Measurements from ENCODE around the gene LYZL4. TPM values are rescaled to one million over a fixed set of nuclear protein-coding genes. Genes with fewer than 3 reads are reported as not detected.

The LYZL4 gene, protein sequence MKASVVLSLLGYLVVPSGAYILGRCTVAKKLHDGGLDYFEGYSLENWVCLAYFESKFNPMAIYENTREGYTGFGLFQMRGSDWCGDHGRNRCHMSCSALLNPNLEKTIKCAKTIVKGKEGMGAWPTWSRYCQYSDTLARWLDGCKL
- polyA plus RNA-seq (2013): 0.12 and 0.22 TPM in 2 replicates

DNA sequence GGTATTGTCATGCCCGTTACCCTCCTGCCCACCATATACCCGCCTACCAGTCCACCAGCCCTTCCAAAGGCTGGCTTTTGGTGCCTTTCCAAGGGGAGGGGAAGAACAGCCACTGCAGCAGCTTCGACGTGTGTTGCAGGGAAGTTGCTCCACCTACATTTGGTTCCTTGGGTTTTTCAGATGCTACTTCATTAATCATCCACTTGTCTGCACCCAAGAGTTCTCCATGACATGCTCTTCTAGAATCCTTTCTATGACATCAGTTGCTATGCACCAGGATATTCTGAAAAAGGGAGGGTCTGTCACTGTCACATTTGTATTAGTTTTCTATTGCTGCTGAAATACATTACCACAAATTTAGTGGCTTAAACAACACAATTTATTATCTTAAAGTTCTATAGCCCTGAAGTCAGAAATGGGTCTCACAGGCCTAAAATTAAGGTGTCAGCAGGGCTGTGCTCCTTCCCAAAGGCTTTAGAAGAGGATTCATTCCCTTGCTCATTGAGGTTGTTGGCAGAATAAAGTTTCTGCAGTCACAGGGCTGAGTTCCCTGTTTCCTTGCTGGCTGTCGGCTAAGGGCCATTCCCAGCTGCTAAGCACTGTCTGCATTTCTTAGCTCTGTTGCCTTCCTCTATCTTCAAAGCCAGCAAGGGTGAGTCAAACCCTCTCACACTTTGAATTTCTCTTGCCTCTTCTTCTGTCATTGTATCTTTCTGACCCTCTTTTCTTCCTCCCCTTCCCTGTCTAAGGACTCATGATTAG, at the start of gene LYZL4:
TSS of gene LYZL4 (minus strand) at position 241 of the 762 bp plus-strand sequence. CDS start 3,359 bp downstream, outside the sequence.
- Histone ChIP-seq H2BK12ac (ENCODE audit: low read length) (no peak within 1 kb of the TSS), H3K9me3 (ENCODE audit: insufficient read depth, low read depth, low read length) (peaks cover 2% of the 10 kb centered on the region), H2AK5ac (ENCODE audit: low read length) (no peak within 1 kb of the TSS), H4K8ac (ENCODE audit: low read depth, low read length) (no peak within 1 kb of the TSS), H3K79me2 (ENCODE audit: control insufficient read depth, insufficient read depth, low read length, poor library complexity) (no peaks in the 10 kb centered on the region), H3K4me3 (ENCODE audit: low read depth, low read length) (no peak within 1 kb of the TSS), H3K23ac (ENCODE audit: low read length) (no peak within 1 kb of the TSS), H3K4me2 (ENCODE audit: low read length) (no peak within 1 kb of the TSS), H2BK120ac (ENCODE audit: insufficient read depth, low read length, poor library complexity) (no peak within 1 kb of the TSS), H3K18ac (ENCODE audit: low read length) (no peak within 1 kb of the TSS), H4K12ac (ENCODE audit: low read depth, low read length) (no peak within 1 kb of the TSS), H3K4me1 (ENCODE audit: control insufficient read depth in 1 of 2, insufficient read depth in 2 of 2, low read length in 2 of 2) (peaks cover 0 to 7% of the 10 kb centered on the region in 2 experiments), H3K9ac (ENCODE audit: low read length) (no peak within 1 kb of the TSS), H3K36me3 (ENCODE audit: control insufficient read depth in 1 of 2, insufficient read depth in 2 of 2, low read length in 2 of 2) (no peaks in the 10 kb centered on the region), H2BK5ac (ENCODE audit: low read depth, low read length, poor library complexity) (no peak within 1 kb of the TSS), H3K4ac (ENCODE audit: low read depth, low read length) (no peak within 1 kb of the TSS), H3K27me3 (ENCODE audit: insufficient read depth, low read length) (no peaks in the 10 kb centered on the region), H3K14ac (ENCODE audit: low read length) (no peak within 1 kb of the TSS), H3K79me1 (ENCODE audit: low read length) (no peaks in the 10 kb centered on the region), H4K91ac (ENCODE audit: low read depth, low read length) (no peak within 1 kb of the TSS), H3K27ac (ENCODE audit: low read depth, low read length) (no peak within 1 kb of the TSS), H2AFZ (ENCODE audit: insufficient read depth, low read length, poor library complexity) (no peak within 1 kb of the TSS)
- DNase-seq: no peak
- no CpG with 5 or more reads among the region's 5 CpGs for WGBS (ENCODE audit: extremely low coverage, insufficient coverage, insufficient read length)

DNA sequence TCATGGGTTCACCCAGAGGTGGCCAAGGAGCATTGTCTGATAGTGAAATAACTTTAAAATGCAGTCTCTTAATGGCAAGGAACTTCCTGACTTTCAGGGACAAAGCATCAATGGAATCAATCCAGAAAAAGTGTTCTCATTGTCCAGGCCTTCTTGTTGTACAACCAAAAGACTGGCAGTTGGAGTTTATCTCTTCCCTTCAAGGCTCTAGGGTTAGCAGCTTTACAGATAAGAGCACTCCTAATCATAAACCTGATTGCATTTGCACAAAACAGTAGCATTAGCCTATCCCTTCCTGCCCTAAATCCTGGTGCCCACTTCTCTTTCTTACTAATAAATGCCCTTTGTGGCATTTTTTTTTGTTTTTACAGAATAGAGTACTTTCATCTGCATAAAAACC, 48.7 kb upstream of the LYZL4 start:
- Histone ChIP-seq H3K79me1 (ENCODE audit: low read length) (no peaks in the 10 kb centered on the region), H3K36me3 (ENCODE audit: control insufficient read depth in 1 of 2, insufficient read depth in 2 of 2, low read length in 2 of 2) (no peaks in the 10 kb centered on the region), H3K27ac (ENCODE audit: low read depth, low read length) (no peak overlapping the region), H2AFZ (ENCODE audit: insufficient read depth, low read length, poor library complexity) (no peak overlapping the region), H4K91ac (ENCODE audit: low read depth, low read length) (no peak overlapping the region), H3K27me3 (ENCODE audit: insufficient read depth, low read length) (no peaks in the 10 kb centered on the region), H3K4me1 (ENCODE audit: control insufficient read depth in 1 of 2, insufficient read depth in 2 of 2, low read length in 2 of 2) (no peaks in the 10 kb centered on the region), H3K14ac (ENCODE audit: low read length) (no peak overlapping the region), H3K4me2 (ENCODE audit: low read length) (no peak overlapping the region), H3K9me3 (ENCODE audit: insufficient read depth, low read depth, low read length) (no peaks in the 10 kb centered on the region), H3K79me2 (ENCODE audit: control insufficient read depth, insufficient read depth, low read length, poor library complexity) (no peaks in the 10 kb centered on the region), H3K4ac (ENCODE audit: low read depth, low read length) (no peak overlapping the region), H3K23ac (ENCODE audit: low read length) (no peak overlapping the region), H4K8ac (ENCODE audit: low read depth, low read length) (no peak overlapping the region), H3K9ac (ENCODE audit: low read length) (no peak overlapping the region), H2BK12ac (ENCODE audit: low read length) (no peak overlapping the region), H2BK120ac (ENCODE audit: insufficient read depth, low read length, poor library complexity) (no peak overlapping the region), H3K18ac (ENCODE audit: low read length) (no peak overlapping the region), H3K4me3 (ENCODE audit: low read depth, low read length) (no peak overlapping the region), H4K12ac (ENCODE audit: low read depth, low read length) (no peak overlapping the region), H2AK5ac (ENCODE audit: low read length) (no peak overlapping the region), H2BK5ac (ENCODE audit: low read depth, low read length, poor library complexity) (no peak overlapping the region)
- no peak for DNase-seq

DNA sequence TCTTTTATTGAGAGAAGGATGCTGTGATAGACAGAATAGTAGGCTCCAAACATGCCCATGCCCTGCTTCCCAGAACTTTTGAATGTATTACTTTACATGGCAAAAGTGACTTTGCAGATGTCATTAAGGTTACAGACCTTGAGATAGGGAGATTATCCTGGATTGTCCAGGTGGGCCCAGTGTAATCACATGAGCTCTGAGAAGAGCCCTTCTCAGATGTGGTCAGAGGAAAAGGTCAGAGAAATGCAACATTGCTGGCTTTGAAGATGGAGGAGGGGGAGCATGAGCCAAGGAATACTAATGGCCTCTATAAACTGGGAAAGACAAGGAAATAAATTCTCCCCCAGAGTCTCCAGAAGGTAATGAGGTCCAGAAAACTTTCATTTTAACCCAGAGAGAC, 45.8 kb upstream of the LYZL4 start:
- Histone ChIP-seq H4K91ac (ENCODE audit: low read depth, low read length) (no peak overlapping the region), H2BK5ac (ENCODE audit: low read depth, low read length, poor library complexity) (no peak overlapping the region), H3K4ac (ENCODE audit: low read depth, low read length) (no peak overlapping the region), H3K4me2 (ENCODE audit: low read length) (no peak overlapping the region), H3K4me3 (ENCODE audit: low read depth, low read length) (no peak overlapping the region), H3K23ac (ENCODE audit: low read length) (no peak overlapping the region), H3K79me2 (ENCODE audit: control insufficient read depth, insufficient read depth, low read length, poor library complexity) (no peaks in the 10 kb centered on the region), H2BK12ac (ENCODE audit: low read length) (no peak overlapping the region), H2AK5ac (ENCODE audit: low read length) (no peak overlapping the region), H4K8ac (ENCODE audit: low read depth, low read length) (no peak overlapping the region), H3K27me3 (ENCODE audit: insufficient read depth, low read length) (no peaks in the 10 kb centered on the region), H2AFZ (ENCODE audit: insufficient read depth, low read length, poor library complexity) (no peak overlapping the region), H3K14ac (ENCODE audit: low read length) (no peak overlapping the region), H3K9ac (ENCODE audit: low read length) (no peak overlapping the region), H3K9me3 (ENCODE audit: insufficient read depth, low read depth, low read length) (no peaks in the 10 kb centered on the region), H3K27ac (ENCODE audit: low read depth, low read length) (no peak overlapping the region), H4K12ac (ENCODE audit: low read depth, low read length) (no peak overlapping the region), H3K36me3 (ENCODE audit: control insufficient read depth in 1 of 2, insufficient read depth in 2 of 2, low read length in 2 of 2) (no peaks in the 10 kb centered on the region), H3K18ac (ENCODE audit: low read length) (no peak overlapping the region), H2BK120ac (ENCODE audit: insufficient read depth, low read length, poor library complexity) (no peak overlapping the region), H3K79me1 (ENCODE audit: low read length) (no peaks in the 10 kb centered on the region), H3K4me1 (ENCODE audit: control insufficient read depth in 1 of 2, insufficient read depth in 2 of 2, low read length in 2 of 2) (no peaks in the 10 kb centered on the region)
- DNase-seq: no peak

DNA sequence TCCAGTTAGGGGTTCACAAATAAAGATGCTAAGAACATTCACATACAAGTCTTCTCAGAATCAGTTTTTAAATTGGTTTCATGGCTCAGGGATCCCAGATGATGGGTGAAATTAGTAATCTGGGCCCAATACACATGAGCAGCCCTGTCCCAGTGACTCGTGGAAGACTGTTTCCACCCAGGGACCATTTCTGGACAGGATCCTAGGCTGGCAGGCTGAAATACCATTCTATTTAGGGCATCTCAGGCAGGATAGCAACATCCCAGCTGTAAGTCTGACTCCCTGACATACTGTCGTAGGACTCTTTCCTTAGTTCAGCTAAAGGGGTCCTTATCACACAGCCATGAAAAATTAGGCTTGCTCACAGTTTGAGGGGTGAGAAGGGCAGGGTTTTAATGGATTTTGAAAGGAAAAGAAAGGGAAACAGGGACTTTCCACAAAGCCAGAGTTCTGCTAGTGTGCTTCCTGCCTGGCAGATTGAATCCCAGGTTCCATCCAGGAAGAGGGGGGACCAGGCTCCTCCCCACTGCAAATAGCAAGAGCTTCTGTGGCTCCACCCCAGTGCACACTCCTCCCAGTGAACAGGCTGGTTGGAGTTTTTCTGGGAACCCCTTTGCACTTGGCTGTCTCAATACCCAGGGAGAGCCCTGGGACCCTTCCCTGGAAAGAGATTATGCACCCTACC, 41.3 kb upstream of the LYZL4 start:
- no peak overlapping the region for H3K18ac ChIP-seq (ENCODE audit: low read length)
- no peak for DNase-seq
- no peaks in the 10 kb centered on the region for H3K36me3 ChIP-seq (ENCODE audit: control insufficient read depth in 1 of 2, insufficient read depth in 2 of 2, low read length in 2 of 2)
- WGBS (ENCODE audit: extremely low coverage, insufficient coverage, insufficient read length): no CpG with 5 or more reads among the region's 2 CpGs
- no peak overlapping the region for H2AK5ac ChIP-seq (ENCODE audit: low read length)
- no peak overlapping the region for H3K4ac ChIP-seq (ENCODE audit: low read depth, low read length)
- no peak overlapping the region for H2BK12ac ChIP-seq (ENCODE audit: low read length)
- no peak overlapping the region for H3K14ac ChIP-seq (ENCODE audit: low read length)
- H3K79me2 ChIP-seq (ENCODE audit: control insufficient read depth, insufficient read depth, low read length, poor library complexity): no peaks in the 10 kb centered on the region
- H2AFZ ChIP-seq (ENCODE audit: insufficient read depth, low read length, poor library complexity): no peak overlapping the region
- H3K4me2 ChIP-seq (ENCODE audit: low read length): no peak overlapping the region
- H4K91ac ChIP-seq (ENCODE audit: low read depth, low read length): no peak overlapping the region
- H3K27ac ChIP-seq (ENCODE audit: low read depth, low read length): no peak overlapping the region
- H4K12ac ChIP-seq (ENCODE audit: low read depth, low read length): no peak overlapping the region
- no peaks in the 10 kb centered on the region for H3K9me3 ChIP-seq (ENCODE audit: insufficient read depth, low read depth, low read length)
- H4K8ac ChIP-seq (ENCODE audit: low read depth, low read length): no peak overlapping the region
- no peak overlapping the region for H3K9ac ChIP-seq (ENCODE audit: low read length)
- no peaks in the 10 kb centered on the region for H3K27me3 ChIP-seq (ENCODE audit: insufficient read depth, low read length)
- no peak overlapping the region for H2BK120ac ChIP-seq (ENCODE audit: insufficient read depth, low read length, poor library complexity)
- no peak overlapping the region for H3K23ac ChIP-seq (ENCODE audit: low read length)
- no peak overlapping the region for H2BK5ac ChIP-seq (ENCODE audit: low read depth, low read length, poor library complexity)
- no peaks in the 10 kb centered on the region for H3K4me1 ChIP-seq (ENCODE audit: control insufficient read depth in 1 of 2, insufficient read depth in 2 of 2, low read length in 2 of 2)
- H3K4me3 ChIP-seq (ENCODE audit: low read depth, low read length): no peak overlapping the region
- no peaks in the 10 kb centered on the region for H3K79me1 ChIP-seq (ENCODE audit: low read length)

All from trophoblast cell (in vitro differentiated cells and primary cell).